Gastroesophageal sphincter (tissue), 4 donors: ENCODE results near the gene B3GNT9. TPM values are rescaled to one million over a fixed set of nuclear protein-coding genes. Genes with fewer than 3 reads are reported as not detected.

Experiments
- ATAC-seq: fragments of 150-250 bp; one replicate; pipeline ENCODE4 v1.9.1; 2016; ENCODE audit warnings: mild to moderate bottlenecking, moderate library complexity
- H3K27ac ChIP-seq, 4 donors: fragments of 200-600 bp; sonication (generic) in 3 of 4; 1 replicate in 3 of 4; 2 replicates in 1 of 4; pipeline ENCODE4 v1.5.1; 2016 to 2019
- H3K27me3 ChIP-seq: fragments of 200-600 bp; sonication (generic); one replicate; pipeline ENCODE4 v1.5.1; 2019
- H3K36me3 ChIP-seq, 2 donors: fragments of 200-600 bp; sonication (generic); one replicate each; pipeline ENCODE4 v1.5.1; 2019; ENCODE audit warnings: control low read depth in 1 of 2
- H3K4me1 ChIP-seq, 3 donors: fragments of 200-600 bp; sonication (generic); 1 replicate in 2 of 3; 2 replicates in 1 of 3; pipeline ENCODE4 v1.5.1; 2016 to 2019; ENCODE audit warnings: control low read depth in 2 of 3
- H3K4me3 ChIP-seq, 2 donors: fragments of 200-600 bp; sonication (generic); one replicate each; pipeline ENCODE4 v1.5.1; 2019; ENCODE audit warnings: mild to moderate bottlenecking in 1 of 2, moderate library complexity in 1 of 2
- H3K9me3 ChIP-seq, 3 donors: fragments of 200-600 bp; sonication (generic); one replicate each; pipeline ENCODE4 v1.5.1; 2017 to 2019; ENCODE audit warnings: control low read depth in 2 of 3
- CTCF ChIP-seq, 4 experiments: fragments of 200-600 bp in 2 of 4; fragments of 450-650 bp in 2 of 4; sonication (generic) in 1 of 4; IDR thresholded peaks; one replicate each; pipeline ENCODE4 v1.5.1; 2017 to 2019; ENCODE audit warnings: antibody characterized with exemption in 4 of 4, mild to moderate bottlenecking in 2 of 4, moderate library complexity in 2 of 4
- EP300 ChIP-seq: sonication (generic); formaldehyde crosslinking; IDR thresholded peaks from one replicate; pipeline ENCODE4 v1.6.1; 2017; ENCODE audit warnings: antibody characterized with exemption, mild to moderate bottlenecking
- POLR2A ChIP-seq, 2 donors: fragments of 450-650 bp; IDR thresholded peaks; one replicate each; pipeline ENCODE4 v1.6.1; 2017; ENCODE audit warnings: antibody characterized with exemption in 2 of 2, mild to moderate bottlenecking in 2 of 2, moderate library complexity in 1 of 2
- POLR2AphosphoS5 ChIP-seq: sonication (generic); formaldehyde crosslinking; IDR thresholded peaks from one replicate; pipeline ENCODE4 v1.6.1; 2017; ENCODE audit warnings: antibody characterized with exemption
- WGBS, 2 donors: methylation state at CpG; one replicate each; pipeline ENCODE4 v1.1.5; 2018; ENCODE audit warnings: low coverage in 1 of 2; 5-methylcytosine and 5-hydroxymethylcytosine counted together
- total RNA-seq, 4 donors: library from RNA; depleted of rRNA; stranded (reverse); fragments of >200 nt; gene quantifications; one replicate each; pipeline ENCODE4 v1.1.0, GENCODE V29; 2016

Gene B3GNT9
- total RNA-seq, 4 donors from 2014 or later, result 16.3 to 33.6 (median 23.1) TPM

GRCh38 chr16:67101311-67102082, 49.3 kb downstream of the B3GNT9 start:
- Histone ChIP-seq H3K4me1 (no peaks in the 10 kb centered on the region), H3K27ac (no peak overlapping the region), H3K4me3 (no peak overlapping the region), H3K9me3 (no peaks in the 10 kb centered on the region), H3K27me3 (no peaks in the 10 kb centered on the region), H3K36me3 (peaks cover 0 to 26% of the 10 kb centered on the region in 2 donors)
- WGBS, 2 donors, result 58 to 73% methylated on average over 4 of the region's 4 CpGs
- TF ChIP-seq EP300 (no peak), POLR2A (IDR thresholded peaks at IDR 0.05) (no peak), POLR2AphosphoS5 (no peak), CTCF (IDR thresholded peaks at IDR 0.05) (no peak)
- no peak for ATAC-seq

- H3K4me3 ChIP-seq, result no peak overlapping the region
Observed at GRCh38 chr16:67100569-67101310, 50.1 kb downstream of the B3GNT9 start.

GRCh38 chr16:67098599-67098998, 52.2 kb downstream of the B3GNT9 start:
- ATAC-seq, result no peak
- H3K27me3 ChIP-seq, result no peaks in the 10 kb centered on the region
- TF ChIP-seq POLR2A (IDR thresholded peaks at IDR 0.05), result no peak
- TF ChIP-seq POLR2AphosphoS5, result no peak
- no peak overlapping the region for H3K27ac ChIP-seq
- H3K4me1 ChIP-seq, result no peaks in the 10 kb centered on the region
- 84 to 92% methylated on average over 2 of the region's 2 CpGs for WGBS, 2 donors
- H3K9me3 ChIP-seq, result no peaks in the 10 kb centered on the region
- no peak overlapping the region for H3K4me3 ChIP-seq
- H3K36me3 ChIP-seq, result peaks cover 0 to 33% of the 10 kb centered on the region in 2 donors

More at GRCh38 chr16:67100569-67101310, 50.1 kb downstream of the B3GNT9 start:
- ATAC-seq, result no peak
- TF ChIP-seq POLR2AphosphoS5, result no peak
- TF ChIP-seq EP300, result no peak
- no peak for TF ChIP-seq POLR2A (IDR thresholded peaks at IDR 0.05)
- peak in 1 of 4 experiments; percentile 13 for TF ChIP-seq CTCF (IDR thresholded peaks at IDR 0.05)
- H3K27me3 ChIP-seq, result no peaks in the 10 kb centered on the region
- WGBS, 2 donors, result 91 to 100% methylated on average over 1 of the region's 1 CpG
- H3K36me3 ChIP-seq, result peaks cover 0 to 28% of the 10 kb centered on the region in 2 donors
- no peak overlapping the region for H3K27ac ChIP-seq
- no peaks in the 10 kb centered on the region for H3K9me3 ChIP-seq
- H3K4me1 ChIP-seq, result no peaks in the 10 kb centered on the region

Other genes with a start within 250 kb of the B3GNT9 start
- not detected for gene CDH16, start 232.1 kb downstream of the B3GNT9 start, total RNA-seq
- 100 to 1,000 TPM in 1 of 4 donors, 10 to 100 TPM in 3; 33.4 to 103 (median 50.8) TPM for gene RRAD, start 225.5 kb downstream of the B3GNT9 start, total RNA-seq
- 10 to 100 TPM; 54.3 to 88.9 (median 79.5) TPM for gene CIAO2B, start 216.6 kb downstream of the B3GNT9 start, total RNA-seq
- 10 to 100 TPM; 25.9 to 32.6 (median 26.3) TPM for gene CES2, start 215.5 kb downstream of the B3GNT9 start, total RNA-seq
- under 1 TPM in 3 of 4 donors, not detected in 1; 0.13 to 0.49 (median 0.39) TPM for gene CES3, start 189.7 kb downstream of the B3GNT9 start, total RNA-seq
- 1 to 10 TPM; 1.2 to 6.1 (median 2.6) TPM for gene CES4A, start 162.4 kb downstream of the B3GNT9 start, total RNA-seq
- 10 to 100 TPM; 26.5 to 39.3 (median 27.5) TPM for gene CBFB, start 121.8 kb downstream of the B3GNT9 start, total RNA-seq
- gene PHAF1, start 41.1 kb downstream of the B3GNT9 start, total RNA-seq, result 10 to 100 TPM; 10.9 to 20.4 (median 13.3) TPM
- 10 to 100 TPM; 26.1 to 39.7 (median 28.9) TPM for gene TRADD, start 8.9 kb upstream of the B3GNT9 start, total RNA-seq
- 10 to 100 TPM in 3 of 4 donors, 1 to 10 TPM in 1; 6.9 to 18.8 (median 14.2) TPM for gene FBXL8, start 9.0 kb upstream of the B3GNT9 start, total RNA-seq
- 100 to 1,000 TPM in 1 of 4 donors, 10 to 100 TPM in 2, 1 to 10 TPM in 1; 7.7 to 110 (median 59.4) TPM for gene HSF4, start 13.7 kb upstream of the B3GNT9 start, total RNA-seq
- gene NOL3, start 19.5 kb upstream of the B3GNT9 start, total RNA-seq, result 10 to 100 TPM; 23.0 to 78.9 (median 49.9) TPM
- 10 to 100 TPM in 2 of 4 donors, 1 to 10 TPM in 2; 6.7 to 37.4 (median 19.2) TPM for gene MATCAP1, start 33.0 kb upstream of the B3GNT9 start, total RNA-seq
- 1 to 10 TPM; 1.6 to 6.1 (median 2.6) TPM for gene EXOC3L1, start 39.1 kb upstream of the B3GNT9 start, total RNA-seq
- gene E2F4, start 41.2 kb upstream of the B3GNT9 start, total RNA-seq, result 10 to 100 TPM; 55.0 to 89.8 (median 76.2) TPM
- gene ELMO3, start 48.1 kb upstream of the B3GNT9 start, total RNA-seq, result 1 to 10 TPM in 2 of 4 donors, under 1 TPM in 2; 0.15 to 3.9 (median 1.3) TPM
- 10 to 100 TPM; 15.4 to 34.7 (median 30.7) TPM for gene TMEM208, start 76.1 kb upstream of the B3GNT9 start, total RNA-seq
- gene FHOD1, start 96.5 kb upstream of the B3GNT9 start, total RNA-seq, result 10 to 100 TPM in 3 of 4 donors, 1 to 10 TPM in 1; 9.7 to 15.5 (median 12.9) TPM
- under 1 TPM; 0.13 to 0.93 (median 0.21) TPM for gene SLC9A5, start 98.0 kb upstream of the B3GNT9 start, total RNA-seq
- 10 to 100 TPM in 1 of 4 donors, 1 to 10 TPM in 3; 3.0 to 14.4 (median 6.1) TPM for gene PLEKHG4, start 128.5 kb upstream of the B3GNT9 start, total RNA-seq
- gene KCTD19, start 175.7 kb upstream of the B3GNT9 start, total RNA-seq, result under 1 TPM in 2 of 4 donors, not detected in 2; 0.13 to 0.19 TPM
- under 1 TPM in 1 of 4 donors, not detected in 3; 0.27 TPM for gene LRRC36, start 175.8 kb upstream of the B3GNT9 start, total RNA-seq
- 100 to 1,000 TPM in 1 of 4 donors, 10 to 100 TPM in 3; 14.8 to 111 (median 55.0) TPM for gene TPPP3, start 242.5 kb upstream of the B3GNT9 start, total RNA-seq